K562 (cell line): ENCODE results near the gene VMP1. TPM values are rescaled to one million over a fixed set of nuclear protein-coding genes. Genes with fewer than 3 reads are reported as not detected.

ENCODE experiments used
- KLF16 ChIP-seq: IDR thresholded peaks from 2 replicates; pipeline ENCODE4 v1.6.1; 2016; ENCODE audit warnings: antibody characterized with exemption
- MED1 ChIP-seq: sonication (generic); formaldehyde crosslinking; IDR thresholded peaks from 2 replicates; pipeline ENCODE4 v1.8.1; 2023; ENCODE audit warnings: missing genetic modification reagents, borderline replicate concordance
- NR3C1 ChIP-seq: sonication (generic); formaldehyde crosslinking; IDR thresholded peaks from 2 replicates; pipeline ENCODE4 v1.8.1; 2022; ENCODE audit warnings: missing genetic modification reagents
- ZFP36 ChIP-seq: fragments of 150-350 bp; IDR thresholded peaks from 2 replicates; pipeline ENCODE4 v1.6.1; 2018; ENCODE audit warnings: low read length, low read depth; ENCODE audit not compliant: partially characterized antibody
- ZNF212 ChIP-seq: fragments of 450-650 bp; formaldehyde crosslinking; IDR thresholded peaks from 2 replicates; pipeline ENCODE4 v1.4.0; 2020; ENCODE audit warnings: mild to moderate bottlenecking
- ZNF830 ChIP-seq: fragments of 250-450 bp; sonication (Bioruptor Pico); IDR thresholded peaks from 2 replicates; pipeline ENCODE4 v1.5.0; 2021; ENCODE audit warnings: mild to moderate bottlenecking
- polyA plus RNA-seq, 8 experiments: library from polyadenylated mRNA; depleted of rRNA in 4 of 8; stranded (reverse) in 5 of 8; unstranded in 3 of 8; fragments of >200 nt; fragmentation: Nextera tagmentation in 2 of 8; fragmentation: Illumina TruSeq in 1 of 8; extraction: Ambion mirVana in 2 of 8; extraction: Trizol in 1 of 8; gene quantifications; 2 replicates each; pipeline versions ENCODE4 v1.2.1 to v1.2.3, GENCODE V29; 2011 to 2014; ENCODE audit warnings: inconsistent platforms in 1 of 8, missing spikeins in 1 of 8
- total RNA-seq, 7 experiments: library from RNA; depleted of rRNA in 6 of 7; stranded (reverse); fragments of >200 nt in 6 of 7; fragmentation: Illumina TruSeq in 2 of 7; extraction: Trizol in 2 of 7; gene quantifications; 2 replicates each; pipeline versions ENCODE4 v1.2.1 to v1.2.3, GENCODE V29; 2011 to 2021; ENCODE audit warnings: low replicate concordance in 1 of 7
- TF ChIP-seq, protein P1 (sequence below): fragments of 250-450 bp; sonication (Bioruptor Pico); IDR thresholded peaks from 2 replicates; pipeline ENCODE4 v1.6.1; 2021; ENCODE audit warnings: mild to moderate bottlenecking
- TF ChIP-seq, protein P2 (sequence below): fragments of 450-650 bp; IDR thresholded peaks from 2 replicates; pipeline ENCODE4 v1.7.1; 2018; ENCODE audit warnings: mild to moderate bottlenecking, low read depth; ENCODE audit not compliant: partially characterized antibody
- TF ChIP-seq, protein P3 (sequence below): IDR thresholded peaks from 2 replicates; pipeline ENCODE4 v1.6.1; 2011; ENCODE audit not compliant: insufficient read length; ENCODE audit errors: extremely low read depth
- TF ChIP-seq, protein P4 (sequence below): sonication (generic); formaldehyde crosslinking; IDR thresholded peaks from 2 replicates; pipeline ENCODE4 v1.8.1; 2022; ENCODE audit warnings: missing genetic modification reagents
- TF ChIP-seq, protein P5 (sequence below): sonication (generic); formaldehyde crosslinking; IDR thresholded peaks from 2 replicates; pipeline ENCODE4 v1.4.0; 2020; ENCODE audit warnings: mild to moderate bottlenecking, missing genetic modification reagents
- TF ChIP-seq, protein P6 (sequence below): sonication (generic); formaldehyde crosslinking; IDR thresholded peaks from 2 replicates; pipeline ENCODE4 v1.8.0; 2023; ENCODE audit warnings: mild to moderate bottlenecking, missing genetic modification reagents

The VMP1 gene
- total and polyA plus RNA-seq, 9 of the 15 experiments (the other 6 are each of a cell fraction or from before 2014, with no cell fraction given), result 123 to 304 (median 151) TPM

DNA sequence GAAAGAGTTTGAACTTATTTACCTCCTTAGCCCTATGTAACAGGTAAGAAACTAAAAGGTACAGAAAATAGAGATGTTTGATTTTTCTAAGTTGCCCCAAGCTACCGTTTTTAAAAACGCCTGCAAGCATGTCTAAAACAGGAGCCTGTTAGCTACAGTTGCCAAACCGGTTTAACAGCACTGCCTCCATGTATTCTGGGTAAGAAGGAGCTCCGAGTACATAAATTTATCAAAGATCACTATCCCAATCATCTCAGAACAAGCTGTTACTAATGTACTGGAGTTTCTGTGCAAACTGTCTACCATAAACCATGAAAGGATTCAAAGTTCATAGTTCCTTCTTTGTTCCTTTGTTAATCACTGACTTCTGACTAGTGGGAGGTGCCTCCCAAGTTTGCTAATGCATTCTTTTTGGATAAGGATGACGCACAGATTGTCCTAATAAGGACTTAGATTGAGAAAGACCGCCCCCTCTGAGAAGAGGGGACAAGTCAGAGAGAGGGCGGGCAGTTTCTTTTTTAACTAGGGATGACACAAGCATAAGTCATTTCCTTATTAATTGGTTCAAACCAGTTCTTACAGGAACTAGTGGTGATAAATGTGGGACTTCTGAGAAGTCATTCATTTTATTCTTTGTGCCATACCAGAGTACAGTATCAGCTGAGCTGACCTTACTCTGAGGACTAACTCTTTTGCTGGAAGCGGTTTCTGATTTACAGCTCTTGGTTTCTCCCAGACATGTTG, 130.0 kb downstream of the VMP1 start (continued):
- TF ChIP-seq, protein P1, sequence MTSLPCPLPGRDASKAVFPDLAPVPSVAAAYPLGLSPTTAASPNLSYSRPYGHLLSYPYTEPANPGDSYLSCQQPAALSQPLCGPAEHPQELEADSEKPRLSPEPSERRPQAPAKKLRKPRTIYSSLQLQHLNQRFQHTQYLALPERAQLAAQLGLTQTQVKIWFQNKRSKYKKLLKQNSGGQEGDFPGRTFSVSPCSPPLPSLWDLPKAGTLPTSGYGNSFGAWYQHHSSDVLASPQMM (CRISPR knock-in tag), result no peak
- TF ChIP-seq ZNF830 (CRISPR knock-in tag), result no peak
- TF ChIP-seq, protein P2, sequence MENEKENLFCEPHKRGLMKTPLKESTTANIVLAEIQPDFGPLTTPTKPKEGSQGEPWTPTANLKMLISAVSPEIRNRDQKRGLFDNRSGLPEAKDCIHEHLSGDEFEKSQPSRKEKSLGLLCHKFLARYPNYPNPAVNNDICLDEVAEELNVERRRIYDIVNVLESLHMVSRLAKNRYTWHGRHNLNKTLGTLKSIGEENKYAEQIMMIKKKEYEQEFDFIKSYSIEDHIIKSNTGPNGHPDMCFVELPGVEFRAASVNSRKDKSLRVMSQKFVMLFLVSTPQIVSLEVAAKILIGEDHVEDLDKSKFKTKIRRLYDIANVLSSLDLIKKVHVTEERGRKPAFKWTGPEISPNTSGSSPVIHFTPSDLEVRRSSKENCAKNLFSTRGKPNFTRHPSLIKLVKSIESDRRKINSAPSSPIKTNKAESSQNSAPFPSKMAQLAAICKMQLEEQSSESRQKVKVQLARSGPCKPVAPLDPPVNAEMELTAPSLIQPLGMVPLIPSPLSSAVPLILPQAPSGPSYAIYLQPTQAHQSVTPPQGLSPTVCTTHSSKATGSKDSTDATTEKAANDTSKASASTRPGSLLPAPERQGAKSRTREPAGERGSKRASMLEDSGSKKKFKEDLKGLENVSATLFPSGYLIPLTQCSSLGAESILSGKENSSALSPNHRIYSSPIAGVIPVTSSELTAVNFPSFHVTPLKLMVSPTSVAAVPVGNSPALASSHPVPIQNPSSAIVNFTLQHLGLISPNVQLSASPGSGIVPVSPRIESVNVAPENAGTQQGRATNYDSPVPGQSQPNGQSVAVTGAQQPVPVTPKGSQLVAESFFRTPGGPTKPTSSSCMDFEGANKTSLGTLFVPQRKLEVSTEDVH, result peak; percentile 55
- TF ChIP-seq ZFP36, result peak; percentile 55
- TF ChIP-seq, protein P3, sequence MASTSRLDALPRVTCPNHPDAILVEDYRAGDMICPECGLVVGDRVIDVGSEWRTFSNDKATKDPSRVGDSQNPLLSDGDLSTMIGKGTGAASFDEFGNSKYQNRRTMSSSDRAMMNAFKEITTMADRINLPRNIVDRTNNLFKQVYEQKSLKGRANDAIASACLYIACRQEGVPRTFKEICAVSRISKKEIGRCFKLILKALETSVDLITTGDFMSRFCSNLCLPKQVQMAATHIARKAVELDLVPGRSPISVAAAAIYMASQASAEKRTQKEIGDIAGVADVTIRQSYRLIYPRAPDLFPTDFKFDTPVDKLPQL, result peak; percentile 56
- TF ChIP-seq, protein P4, sequence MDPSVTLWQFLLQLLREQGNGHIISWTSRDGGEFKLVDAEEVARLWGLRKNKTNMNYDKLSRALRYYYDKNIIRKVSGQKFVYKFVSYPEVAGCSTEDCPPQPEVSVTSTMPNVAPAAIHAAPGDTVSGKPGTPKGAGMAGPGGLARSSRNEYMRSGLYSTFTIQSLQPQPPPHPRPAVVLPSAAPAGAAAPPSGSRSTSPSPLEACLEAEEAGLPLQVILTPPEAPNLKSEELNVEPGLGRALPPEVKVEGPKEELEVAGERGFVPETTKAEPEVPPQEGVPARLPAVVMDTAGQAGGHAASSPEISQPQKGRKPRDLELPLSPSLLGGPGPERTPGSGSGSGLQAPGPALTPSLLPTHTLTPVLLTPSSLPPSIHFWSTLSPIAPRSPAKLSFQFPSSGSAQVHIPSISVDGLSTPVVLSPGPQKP, result no peak
- TF ChIP-seq, protein P5, sequence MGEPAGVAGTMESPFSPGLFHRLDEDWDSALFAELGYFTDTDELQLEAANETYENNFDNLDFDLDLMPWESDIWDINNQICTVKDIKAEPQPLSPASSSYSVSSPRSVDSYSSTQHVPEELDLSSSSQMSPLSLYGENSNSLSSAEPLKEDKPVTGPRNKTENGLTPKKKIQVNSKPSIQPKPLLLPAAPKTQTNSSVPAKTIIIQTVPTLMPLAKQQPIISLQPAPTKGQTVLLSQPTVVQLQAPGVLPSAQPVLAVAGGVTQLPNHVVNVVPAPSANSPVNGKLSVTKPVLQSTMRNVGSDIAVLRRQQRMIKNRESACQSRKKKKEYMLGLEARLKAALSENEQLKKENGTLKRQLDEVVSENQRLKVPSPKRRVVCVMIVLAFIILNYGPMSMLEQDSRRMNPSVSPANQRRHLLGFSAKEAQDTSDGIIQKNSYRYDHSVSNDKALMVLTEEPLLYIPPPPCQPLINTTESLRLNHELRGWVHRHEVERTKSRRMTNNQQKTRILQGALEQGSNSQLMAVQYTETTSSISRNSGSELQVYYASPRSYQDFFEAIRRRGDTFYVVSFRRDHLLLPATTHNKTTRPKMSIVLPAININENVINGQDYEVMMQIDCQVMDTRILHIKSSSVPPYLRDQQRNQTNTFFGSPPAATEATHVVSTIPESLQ (CRISPR knock-in tag), result no peak
- TF ChIP-seq ZNF212, result 0 out of 2 replicates have a peak, but pooled peaks have one; percentile 46
- no peak for TF ChIP-seq MED1 (CRISPR knock-in tag)
- no peak for TF ChIP-seq NR3C1 (CRISPR knock-in tag)
- TF ChIP-seq, protein P6, sequence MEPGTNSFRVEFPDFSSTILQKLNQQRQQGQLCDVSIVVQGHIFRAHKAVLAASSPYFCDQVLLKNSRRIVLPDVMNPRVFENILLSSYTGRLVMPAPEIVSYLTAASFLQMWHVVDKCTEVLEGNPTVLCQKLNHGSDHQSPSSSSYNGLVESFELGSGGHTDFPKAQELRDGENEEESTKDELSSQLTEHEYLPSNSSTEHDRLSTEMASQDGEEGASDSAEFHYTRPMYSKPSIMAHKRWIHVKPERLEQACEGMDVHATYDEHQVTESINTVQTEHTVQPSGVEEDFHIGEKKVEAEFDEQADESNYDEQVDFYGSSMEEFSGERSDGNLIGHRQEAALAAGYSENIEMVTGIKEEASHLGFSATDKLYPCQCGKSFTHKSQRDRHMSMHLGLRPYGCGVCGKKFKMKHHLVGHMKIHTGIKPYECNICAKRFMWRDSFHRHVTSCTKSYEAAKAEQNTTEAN, result no peak
- peak; percentile 96 for TF ChIP-seq KLF16
